Sigmoid colon (tissue), 4 donors: ENCODE data around the gene OOSP3.
"Not testable (repeated sequence)": the region's sequence is repeated elsewhere in the genome, so short reads cannot be mapped to it uniquely, and the experiment has no call there.

Source experiments
- EP300 ChIP-seq, 4 donors: sonication (generic); formaldehyde crosslinking; IDR thresholded peaks; one replicate each; pipeline ENCODE4 v1.6.1; 2017; ENCODE audit warnings: antibody characterized with exemption in 4 of 4
- POLR2A ChIP-seq, 2 donors: fragments of 450-650 bp; IDR thresholded peaks; one replicate each; pipeline ENCODE4 v1.6.1; 2016; ENCODE audit warnings: antibody characterized with exemption in 2 of 2, mild to moderate bottlenecking in 2 of 2, moderate library complexity in 2 of 2
- POLR2AphosphoS5 ChIP-seq, 4 donors: sonication (generic); formaldehyde crosslinking; IDR thresholded peaks; one replicate each; pipeline ENCODE4 v1.6.1; 2017; ENCODE audit warnings: antibody characterized with exemption in 4 of 4
- TF ChIP-seq, protein P1 (sequence below), 4 experiments: fragments of 450-650 bp in 3 of 4; fragments of 200-600 bp in 1 of 4; IDR thresholded peaks; one replicate each; pipeline ENCODE4 v1.5.1; 2016 to 2019; ENCODE audit warnings: antibody characterized with exemption in 4 of 4, mild to moderate bottlenecking in 3 of 4, moderate library complexity in 2 of 4

DNA sequence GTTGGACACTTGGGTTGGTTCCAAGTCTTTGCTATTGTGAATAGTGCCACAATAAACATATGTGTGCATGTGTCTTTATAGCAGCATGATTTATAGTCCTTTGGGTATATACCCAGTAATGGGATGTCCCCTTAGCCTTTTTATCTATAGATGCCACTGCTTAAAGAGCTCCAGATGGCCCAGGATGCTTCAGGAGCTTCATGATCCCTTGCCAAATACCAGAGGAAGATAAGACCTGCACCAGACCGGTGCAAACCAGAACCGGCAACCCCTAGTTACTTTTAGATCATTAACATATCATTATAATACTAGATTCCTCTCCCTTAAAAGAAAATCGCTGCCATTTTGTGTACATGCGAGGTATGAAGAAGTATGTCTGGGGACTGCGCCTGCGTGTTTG, 30.1 kb upstream of the OOSP3 start:
- TF ChIP-seq, protein P1, sequence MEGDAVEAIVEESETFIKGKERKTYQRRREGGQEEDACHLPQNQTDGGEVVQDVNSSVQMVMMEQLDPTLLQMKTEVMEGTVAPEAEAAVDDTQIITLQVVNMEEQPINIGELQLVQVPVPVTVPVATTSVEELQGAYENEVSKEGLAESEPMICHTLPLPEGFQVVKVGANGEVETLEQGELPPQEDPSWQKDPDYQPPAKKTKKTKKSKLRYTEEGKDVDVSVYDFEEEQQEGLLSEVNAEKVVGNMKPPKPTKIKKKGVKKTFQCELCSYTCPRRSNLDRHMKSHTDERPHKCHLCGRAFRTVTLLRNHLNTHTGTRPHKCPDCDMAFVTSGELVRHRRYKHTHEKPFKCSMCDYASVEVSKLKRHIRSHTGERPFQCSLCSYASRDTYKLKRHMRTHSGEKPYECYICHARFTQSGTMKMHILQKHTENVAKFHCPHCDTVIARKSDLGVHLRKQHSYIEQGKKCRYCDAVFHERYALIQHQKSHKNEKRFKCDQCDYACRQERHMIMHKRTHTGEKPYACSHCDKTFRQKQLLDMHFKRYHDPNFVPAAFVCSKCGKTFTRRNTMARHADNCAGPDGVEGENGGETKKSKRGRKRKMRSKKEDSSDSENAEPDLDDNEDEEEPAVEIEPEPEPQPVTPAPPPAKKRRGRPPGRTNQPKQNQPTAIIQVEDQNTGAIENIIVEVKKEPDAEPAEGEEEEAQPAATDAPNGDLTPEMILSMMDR (IDR thresholded peaks at IDR 0.05), result not testable (repeated sequence)
- TF ChIP-seq POLR2AphosphoS5, EP300, POLR2A (IDR thresholded peaks at IDR 0.05): not testable (repeated sequence)
